Fibroblast of the aortic adventitia (primary cell): ENCODE data around the gene ILKAP. TPM values are rescaled to one million over a fixed set of nuclear protein-coding genes. Genes with fewer than 3 reads are reported as not detected.

Experiments used
- DNase-seq: peaks from one replicate; pipeline ENCODE4 v3.0.0-alpha.2; 2010; ENCODE audit warnings: low read depth
- H3K4me3 ChIP-seq: 2 replicates; pipeline ENCODE4 v1.5.1; 2011; ENCODE audit warnings: low read depth, mild to moderate bottlenecking, control low read depth, low read length, moderate library complexity
- CTCF ChIP-seq: IDR thresholded peaks from 2 replicates; pipeline ENCODE4 v1.5.1; 2011; ENCODE audit warnings: mild to moderate bottlenecking, low read length, control low read depth, inconsistent platforms; ENCODE audit not compliant: insufficient read depth
- total RNA-seq: library from RNA; depleted of rRNA; stranded (reverse); fragments of >200 nt; gene quantifications from 2 replicates; pipeline ENCODE4 v1.2.3, GENCODE V29; 2012; ENCODE audit warnings: low replicate concordance

ILKAP gene
- total RNA-seq, 1 donor: 19.0 TPM

- no peak for DNase-seq
- H3K4me3 ChIP-seq: no peak overlapping the region
- TF ChIP-seq CTCF: no peak
These were observed 16.9 kb upstream of the ILKAP start for GRCh38 chr2:238220274-238220891.

- no peak for TF ChIP-seq CTCF
- DNase-seq: no peak
- H3K4me3 ChIP-seq: no peak overlapping the region
These were observed 13.2 kb upstream of the ILKAP start for GRCh38 chr2:238216651-238217184.

GRCh38 chr2:238207006-238207405, 3.5 kb upstream of the ILKAP start:
- H3K4me3 ChIP-seq: no peak overlapping the region
- no peak for TF ChIP-seq CTCF
- DNase-seq: no peak

GRCh38 chr2:238203973-238204683, 633 bp upstream of the ILKAP start:
- TF ChIP-seq CTCF: no peak

GRCh38 chr2:238202326-238203093, 985 bp downstream of the ILKAP start:
- DNase-seq: peak; percentile 39
- no peak for TF ChIP-seq CTCF

More at GRCh38 chr2:238203973-238204683, 633 bp upstream of the ILKAP start:
- no peak for DNase-seq
- peak overlapping the region; percentile 62 for H3K4me3 ChIP-seq

GRCh38 chr2:238190445-238190844, 13.1 kb downstream of the ILKAP start:
- H3K4me3 ChIP-seq: no peak overlapping the region
- no peak for TF ChIP-seq CTCF
- DNase-seq: no peak

More at GRCh38 chr2:238202326-238203093, 985 bp downstream of the ILKAP start:
- H3K4me3 ChIP-seq: peak overlapping the region; percentile 85
